ENCODE results near the gene ROR1.

- TF ChIP-seq CTCF (IDR thresholded peaks at IDR 0.05) (no peak), POLR2A (IDR thresholded peaks at IDR 0.05) (no peak)
These were observed 40.0 kb downstream of the ROR1 start for GRCh38 chr1:63813829-63814277.

Measured in right lobe of liver (tissue), 4 donors.